Gastroesophageal sphincter (tissue), 4 donors: ENCODE data around the gene C4B. TPM values are rescaled to one million over a fixed set of nuclear protein-coding genes. Genes with fewer than 3 reads are reported as not detected.

Experiments used
- ATAC-seq: fragments of 150-250 bp; one replicate; pipeline ENCODE4 v1.9.1; 2016; ENCODE audit warnings: mild to moderate bottlenecking, moderate library complexity
- H3K27ac ChIP-seq, 4 donors: fragments of 200-600 bp; sonication (generic) in 3 of 4; 1 replicate in 3 of 4; 2 replicates in 1 of 4; pipeline ENCODE4 v1.5.1; 2016 to 2019
- H3K27me3 ChIP-seq: fragments of 200-600 bp; sonication (generic); one replicate; pipeline ENCODE4 v1.5.1; 2019
- H3K36me3 ChIP-seq, 2 donors: fragments of 200-600 bp; sonication (generic); one replicate each; pipeline ENCODE4 v1.5.1; 2019; ENCODE audit warnings: control low read depth in 1 of 2
- H3K4me1 ChIP-seq, 3 donors: fragments of 200-600 bp; sonication (generic); 1 replicate in 2 of 3; 2 replicates in 1 of 3; pipeline ENCODE4 v1.5.1; 2016 to 2019; ENCODE audit warnings: control low read depth in 2 of 3
- H3K4me3 ChIP-seq, 2 donors: fragments of 200-600 bp; sonication (generic); one replicate each; pipeline ENCODE4 v1.5.1; 2019; ENCODE audit warnings: mild to moderate bottlenecking in 1 of 2, moderate library complexity in 1 of 2
- H3K9me3 ChIP-seq, 3 donors: fragments of 200-600 bp; sonication (generic); one replicate each; pipeline ENCODE4 v1.5.1; 2017 to 2019; ENCODE audit warnings: control low read depth in 2 of 3
- EP300 ChIP-seq: sonication (generic); formaldehyde crosslinking; IDR thresholded peaks from one replicate; pipeline ENCODE4 v1.6.1; 2017; ENCODE audit warnings: antibody characterized with exemption, mild to moderate bottlenecking
- POLR2A ChIP-seq, 2 donors: fragments of 450-650 bp; IDR thresholded peaks; one replicate each; pipeline ENCODE4 v1.6.1; 2017; ENCODE audit warnings: antibody characterized with exemption in 2 of 2, mild to moderate bottlenecking in 2 of 2, moderate library complexity in 1 of 2
- POLR2AphosphoS5 ChIP-seq: sonication (generic); formaldehyde crosslinking; IDR thresholded peaks from one replicate; pipeline ENCODE4 v1.6.1; 2017; ENCODE audit warnings: antibody characterized with exemption
- WGBS, 2 donors: methylation state at CpG; one replicate each; pipeline ENCODE4 v1.1.5; 2018; ENCODE audit warnings: low coverage in 1 of 2; 5-methylcytosine and 5-hydroxymethylcytosine counted together
- small RNA-seq, 4 donors: library from RNA; depleted of rRNA; stranded (forward); fragments of <200 nt; gene quantifications; one replicate each; pipeline ENCODE3, GENCODE V24; 2016
- total RNA-seq, 4 donors: library from RNA; depleted of rRNA; stranded (reverse); fragments of >200 nt; gene quantifications; one replicate each; pipeline ENCODE4 v1.1.0, GENCODE V29; 2016
- TF ChIP-seq, protein P1 (sequence below), 4 experiments: fragments of 200-600 bp in 2 of 4; fragments of 450-650 bp in 2 of 4; sonication (generic) in 1 of 4; IDR thresholded peaks; one replicate each; pipeline ENCODE4 v1.5.1; 2017 to 2019; ENCODE audit warnings: antibody characterized with exemption in 4 of 4, mild to moderate bottlenecking in 2 of 4, moderate library complexity in 2 of 4

Gene C4B
- total RNA-seq, 4 donors from 2014 or later, result 45.6 to 259 (median 82.1) TPM

DNA sequence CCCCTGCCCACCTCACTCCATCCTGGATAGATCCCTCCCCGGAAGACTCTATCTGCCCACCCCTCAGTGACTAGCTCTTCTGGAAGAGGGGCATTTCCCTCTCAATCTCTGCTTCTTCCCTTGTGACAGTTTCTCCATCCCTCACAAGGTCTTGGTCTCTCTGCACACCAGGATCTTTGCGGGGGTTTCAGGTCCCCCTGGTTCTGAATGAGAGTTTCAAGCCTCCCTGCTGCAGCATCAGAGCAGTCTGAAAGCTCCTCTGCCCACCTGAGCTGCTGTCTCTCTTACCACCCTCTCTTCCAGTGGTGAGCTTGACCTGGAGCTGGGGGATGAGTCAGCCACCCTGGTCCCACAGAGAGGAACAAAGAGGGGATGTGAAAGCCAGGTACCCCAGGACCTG lies 70.2 kb downstream of the C4B start:
- no peak for TF ChIP-seq EP300
- TF ChIP-seq, protein P1, sequence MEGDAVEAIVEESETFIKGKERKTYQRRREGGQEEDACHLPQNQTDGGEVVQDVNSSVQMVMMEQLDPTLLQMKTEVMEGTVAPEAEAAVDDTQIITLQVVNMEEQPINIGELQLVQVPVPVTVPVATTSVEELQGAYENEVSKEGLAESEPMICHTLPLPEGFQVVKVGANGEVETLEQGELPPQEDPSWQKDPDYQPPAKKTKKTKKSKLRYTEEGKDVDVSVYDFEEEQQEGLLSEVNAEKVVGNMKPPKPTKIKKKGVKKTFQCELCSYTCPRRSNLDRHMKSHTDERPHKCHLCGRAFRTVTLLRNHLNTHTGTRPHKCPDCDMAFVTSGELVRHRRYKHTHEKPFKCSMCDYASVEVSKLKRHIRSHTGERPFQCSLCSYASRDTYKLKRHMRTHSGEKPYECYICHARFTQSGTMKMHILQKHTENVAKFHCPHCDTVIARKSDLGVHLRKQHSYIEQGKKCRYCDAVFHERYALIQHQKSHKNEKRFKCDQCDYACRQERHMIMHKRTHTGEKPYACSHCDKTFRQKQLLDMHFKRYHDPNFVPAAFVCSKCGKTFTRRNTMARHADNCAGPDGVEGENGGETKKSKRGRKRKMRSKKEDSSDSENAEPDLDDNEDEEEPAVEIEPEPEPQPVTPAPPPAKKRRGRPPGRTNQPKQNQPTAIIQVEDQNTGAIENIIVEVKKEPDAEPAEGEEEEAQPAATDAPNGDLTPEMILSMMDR (IDR thresholded peaks at IDR 0.05), result no peak
- no peak for TF ChIP-seq POLR2AphosphoS5
- TF ChIP-seq POLR2A (IDR thresholded peaks at IDR 0.05), result no peak
- Histone ChIP-seq H3K4me3 (no peak overlapping the region), H3K27me3 (peaks cover 16% of the 10 kb centered on the region), H3K9me3 (no peaks in the 10 kb centered on the region), H3K27ac (peak overlapping the region in 3 of 4 donors; percentile 62 to 86 (median 71)), H3K4me1 (peaks cover 0 to 59% (median 30%) of the 10 kb centered on the region in 3 donors), H3K36me3 (peaks cover 0 to 53% of the 10 kb centered on the region in 2 donors)
- WGBS, 2 donors, result 100% methylated on average over 1 of the region's 2 CpGs; no CpG with 5 or more reads in 1 of the 2 donors
- no peak for ATAC-seq

Small RNAs within 50 kb of the gene (small RNA-seq; reads per million reads assigned to genes)
- gene RNA5SP206, result 0 reads per million in 4 donors

Other genes with a start within 250 kb of the C4B start
- gene VWA7, start 237.5 kb upstream of the C4B start, total RNA-seq, result under 1 TPM; 0.12 to 0.54 (median 0.31) TPM
- gene VARS1, start 219.0 kb upstream of the C4B start, total RNA-seq, result 10 to 100 TPM; 25.4 to 50.6 (median 29.9) TPM
- gene LSM2, start 207.8 kb upstream of the C4B start, total RNA-seq, result 10 to 100 TPM; 18.0 to 31.7 (median 28.5) TPM
- 1 to 10 TPM; 1.9 to 3.9 (median 2.6) TPM for gene HSPA1L, start 199.5 kb upstream of the C4B start, total RNA-seq
- 100 to 1,000 TPM; 287 to 496 (median 351) TPM for gene HSPA1A, start 199.3 kb upstream of the C4B start, total RNA-seq
- gene HSPA1B, start 187.1 kb upstream of the C4B start, total RNA-seq, result 100 to 1,000 TPM; 198 to 260 (median 219) TPM
- gene NEU1, start 152.0 kb upstream of the C4B start, total RNA-seq, result 10 to 100 TPM; 28.2 to 39.1 (median 30.5) TPM
- 1 to 10 TPM in 2 of 4 donors, not detected in 2; 1.1 to 4.5 TPM for gene SLC44A4, start 135.8 kb upstream of the C4B start, total RNA-seq
- 10 to 100 TPM; 29.5 to 43.4 (median 35.5) TPM for gene EHMT2, start 117.1 kb upstream of the C4B start, total RNA-seq
- gene ZBTB12, start 112.7 kb upstream of the C4B start, total RNA-seq, result 1 to 10 TPM in 2 of 4 donors, under 1 TPM in 2; 0.40 to 2.0 (median 0.86) TPM
- 10 to 100 TPM in 3 of 4 donors, 1 to 10 TPM in 1; 3.3 to 33.4 (median 14.4) TPM for gene C2, start 87.1 kb upstream of the C4B start, total RNA-seq
- gene CFB, start 68.7 kb upstream of the C4B start, total RNA-seq, result 10 to 100 TPM in 3 of 4 donors, 1 to 10 TPM in 1; 8.1 to 42.6 (median 23.1) TPM
- gene NELFE, start 55.8 kb upstream of the C4B start, total RNA-seq, result 10 to 100 TPM; 64.1 to 89.7 (median 70.4) TPM
- gene SKIC2, start 55.6 kb upstream of the C4B start, total RNA-seq, result 10 to 100 TPM; 18.8 to 52.5 (median 25.8) TPM
- gene DXO, start 42.7 kb upstream of the C4B start, total RNA-seq, result 10 to 100 TPM; 12.3 to 17.4 (median 14.6) TPM
- gene C4A, start 32.7 kb upstream of the C4B start, total RNA-seq, result 100 to 1,000 TPM in 1 of 4 donors, 10 to 100 TPM in 3; 50.4 to 111 (median 81.5) TPM
- gene CYP21A2, start 23.6 kb downstream of the C4B start, total RNA-seq, result 1 to 10 TPM in 1 of 4 donors, under 1 TPM in 2, not detected in 1; 0.47 to 1.7 (median 0.81) TPM
- gene TNXB, start 94.5 kb downstream of the C4B start, total RNA-seq, result 100 to 1,000 TPM; 148 to 394 (median 190) TPM
- gene ATF6B, start 113.5 kb downstream of the C4B start, total RNA-seq, result 10 to 100 TPM; 13.3 to 26.9 (median 25.2) TPM
- gene FKBPL, start 115.5 kb downstream of the C4B start, total RNA-seq, result 1 to 10 TPM; 2.3 to 4.2 (median 3.7) TPM
- 1 to 10 TPM; 1.2 to 4.8 (median 3.1) TPM for gene PRRT1, start 137.1 kb downstream of the C4B start, total RNA-seq
- gene PPT2, start 139.3 kb downstream of the C4B start, total RNA-seq, result 100 to 1,000 TPM in 1 of 4 donors, 10 to 100 TPM in 3; 16.0 to 120 (median 25.5) TPM
- 10 to 100 TPM in 2 of 4 donors, 1 to 10 TPM in 2; 5.0 to 15.1 (median 10.1) TPM for gene EGFL8, start 149.8 kb downstream of the C4B start, total RNA-seq
- gene AGPAT1, start 161.3 kb downstream of the C4B start, total RNA-seq, result 10 to 100 TPM; 45.6 to 70.5 (median 54.6) TPM
- 100 to 1,000 TPM in 1 of 4 donors, 10 to 100 TPM in 3; 78.8 to 101 (median 88.0) TPM for gene RNF5, start 163.6 kb downstream of the C4B start, total RNA-seq
- 1 to 10 TPM; 1.4 to 2.3 (median 1.6) TPM for gene AGER, start 169.5 kb downstream of the C4B start, total RNA-seq
- 10 to 100 TPM; 42.9 to 70.1 (median 61.0) TPM for gene PBX2, start 175.4 kb downstream of the C4B start, total RNA-seq
- gene GPSM3, start 177.8 kb downstream of the C4B start, total RNA-seq, result 10 to 100 TPM in 2 of 4 donors, 1 to 10 TPM in 1, under 1 TPM in 1; 0.93 to 16.3 (median 9.0) TPM
- gene NOTCH4, start 209.3 kb downstream of the C4B start, total RNA-seq, result 10 to 100 TPM; 10.9 to 26.0 (median 13.2) TPM